GM21723 (cell line): ENCODE measurements around the gene CRACDL.

Experiments used
- ATAC-seq: cut with Tn5 transposase; IDR thresholded peaks from one replicate; pipeline ENCODE4 v1.9.1; 2021; ENCODE audit warnings: mild to moderate bottlenecking, moderate library complexity; ENCODE audit not compliant: unreplicated experiment

Gene CRACDL, protein sequence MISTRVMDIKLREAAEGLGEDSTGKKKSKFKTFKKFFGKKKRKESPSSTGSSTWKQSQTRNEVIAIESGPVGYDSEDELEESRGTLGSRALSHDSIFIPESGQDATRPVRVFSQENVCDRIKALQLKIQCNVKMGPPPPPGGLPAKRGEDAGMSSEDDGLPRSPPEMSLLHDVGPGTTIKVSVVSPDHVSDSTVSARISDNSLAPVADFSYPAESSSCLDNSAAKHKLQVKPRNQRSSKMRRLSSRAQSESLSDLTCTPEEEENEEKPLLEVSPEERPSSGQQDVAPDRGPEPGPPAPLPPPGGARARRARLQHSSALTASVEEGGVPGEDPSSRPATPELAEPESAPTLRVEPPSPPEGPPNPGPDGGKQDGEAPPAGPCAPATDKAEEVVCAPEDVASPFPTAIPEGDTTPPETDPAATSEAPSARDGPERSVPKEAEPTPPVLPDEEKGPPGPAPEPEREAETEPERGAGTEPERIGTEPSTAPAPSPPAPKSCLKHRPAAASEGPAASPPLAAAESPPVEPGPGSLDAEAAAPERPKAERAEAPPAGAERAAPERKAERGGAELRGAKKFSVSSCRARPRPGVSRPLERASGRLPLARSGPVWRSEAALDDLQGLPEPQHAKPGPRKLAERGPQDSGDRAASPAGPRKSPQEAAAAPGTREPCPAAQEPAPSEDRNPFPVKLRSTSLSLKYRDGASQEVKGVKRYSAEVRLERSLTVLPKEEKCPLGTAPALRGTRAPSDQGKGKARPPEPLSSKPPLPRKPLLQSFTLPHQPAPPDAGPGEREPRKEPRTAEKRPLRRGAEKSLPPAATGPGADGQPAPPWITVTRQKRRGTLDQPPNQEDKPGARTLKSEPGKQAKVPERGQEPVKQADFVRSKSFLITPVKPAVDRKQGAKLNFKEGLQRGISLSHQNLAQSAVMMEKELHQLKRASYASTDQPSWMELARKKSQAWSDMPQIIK

DNA sequence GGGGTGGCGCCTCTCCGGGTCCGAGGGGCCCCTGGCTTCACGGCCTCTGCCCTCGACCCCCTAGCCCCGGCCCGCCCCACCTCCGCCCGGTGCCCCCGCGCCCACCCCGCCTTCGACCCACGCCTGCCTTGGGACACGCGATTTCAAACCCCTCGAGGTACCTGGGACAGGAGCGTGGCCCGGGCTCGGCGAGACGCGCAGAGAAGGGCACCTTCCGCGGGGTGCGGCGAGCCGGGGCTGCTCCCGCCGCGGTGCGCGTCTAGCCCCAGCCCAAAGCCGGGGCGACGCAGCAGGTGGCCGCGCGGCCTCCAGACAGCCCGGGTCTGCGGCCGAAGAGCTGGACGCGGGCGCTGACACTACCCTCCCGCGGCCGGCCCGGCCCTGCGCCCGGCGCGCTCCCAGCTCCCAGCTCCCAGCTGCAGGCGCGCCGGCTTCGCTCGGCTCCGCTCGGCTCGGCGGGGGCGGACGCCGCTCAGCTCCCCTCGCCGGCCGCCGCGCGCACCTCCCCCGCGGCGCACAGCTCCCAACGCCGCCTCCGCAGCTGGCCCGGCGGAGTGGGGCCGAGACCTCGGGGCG lies at the start of gene CRACDL:
Gene CRACDL, minus strand, starts transcription at position 449 of the 576 bp plus-strand sequence. CDS start 89,425 bp downstream, outside the sequence.
- ATAC-seq, result no peak

- no peak for ATAC-seq
These were observed 39.6 kb upstream of the CRACDL start for GRCh38 chr2:98975611-98976010.

DNA sequence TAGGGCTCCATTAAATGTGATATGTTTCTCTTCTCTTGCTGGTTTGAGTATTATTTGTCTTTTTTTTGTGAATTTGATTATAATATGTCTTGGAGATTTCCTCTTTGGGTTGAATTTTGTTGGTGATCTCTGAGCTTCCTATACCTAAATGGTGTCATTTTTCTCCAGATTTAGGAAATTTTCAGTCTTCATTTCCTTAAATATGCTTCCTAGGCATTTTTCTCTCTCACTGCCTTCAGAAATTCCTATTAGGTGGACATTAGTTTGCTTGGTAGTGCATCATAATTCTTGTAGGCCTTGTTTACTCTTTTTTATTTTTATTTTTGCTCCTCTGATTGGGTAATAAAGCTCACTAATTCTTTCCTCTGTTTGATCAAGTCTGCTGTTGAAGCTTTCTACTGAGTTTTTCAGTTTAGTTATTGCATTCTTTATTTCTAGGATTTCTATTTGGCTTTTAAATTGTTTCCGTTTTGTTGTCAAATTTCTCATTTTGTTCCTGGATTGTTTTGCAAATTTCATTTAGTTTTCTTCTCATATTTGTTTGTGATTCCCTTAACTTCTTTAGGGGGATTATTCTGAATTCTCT lies 36.6 kb upstream of the CRACDL start:
- no peak for ATAC-seq

- no peak for ATAC-seq
These were observed 23.9 kb upstream of the CRACDL start for GRCh38 chr2:98959810-98960507.

GRCh38 chr2:98952966-98953365 lies 16.9 kb upstream of the CRACDL start:
- ATAC-seq, result no peak

- no peak for ATAC-seq
These were observed 13.1 kb upstream of the CRACDL start for GRCh38 chr2:98948956-98949739.

- no peak for ATAC-seq
These were observed 11.5 kb upstream of the CRACDL start for GRCh38 chr2:98947554-98947953.

- no peak for ATAC-seq
These were observed 10.8 kb upstream of the CRACDL start for GRCh38 chr2:98946855-98947254.

DNA sequence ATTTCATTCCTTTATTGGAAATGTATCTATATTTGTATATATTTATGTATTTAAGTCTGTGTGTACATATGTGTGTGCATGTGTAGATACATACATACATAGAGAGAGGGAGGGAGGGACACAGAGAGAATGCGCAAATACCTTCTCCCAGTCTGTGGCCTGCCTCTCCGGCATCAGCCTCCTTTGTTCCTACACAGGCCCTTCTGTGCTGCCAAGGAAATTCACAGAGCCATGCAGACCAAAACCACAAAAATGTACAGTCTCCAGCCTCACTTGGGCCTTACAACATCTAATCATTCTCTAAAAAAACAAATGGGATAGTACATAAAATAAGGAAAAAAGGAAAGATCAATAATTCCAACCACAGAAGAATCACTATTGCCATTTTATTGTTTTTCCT lies 8.8 kb upstream of the CRACDL start:
- ATAC-seq, result no peak

GRCh38 chr2:98940102-98940501 lies 4.1 kb upstream of the CRACDL start:
- no peak for ATAC-seq

- no peak for ATAC-seq
These were observed 1.9 kb upstream of the CRACDL start for GRCh38 chr2:98937906-98938305.

DNA sequence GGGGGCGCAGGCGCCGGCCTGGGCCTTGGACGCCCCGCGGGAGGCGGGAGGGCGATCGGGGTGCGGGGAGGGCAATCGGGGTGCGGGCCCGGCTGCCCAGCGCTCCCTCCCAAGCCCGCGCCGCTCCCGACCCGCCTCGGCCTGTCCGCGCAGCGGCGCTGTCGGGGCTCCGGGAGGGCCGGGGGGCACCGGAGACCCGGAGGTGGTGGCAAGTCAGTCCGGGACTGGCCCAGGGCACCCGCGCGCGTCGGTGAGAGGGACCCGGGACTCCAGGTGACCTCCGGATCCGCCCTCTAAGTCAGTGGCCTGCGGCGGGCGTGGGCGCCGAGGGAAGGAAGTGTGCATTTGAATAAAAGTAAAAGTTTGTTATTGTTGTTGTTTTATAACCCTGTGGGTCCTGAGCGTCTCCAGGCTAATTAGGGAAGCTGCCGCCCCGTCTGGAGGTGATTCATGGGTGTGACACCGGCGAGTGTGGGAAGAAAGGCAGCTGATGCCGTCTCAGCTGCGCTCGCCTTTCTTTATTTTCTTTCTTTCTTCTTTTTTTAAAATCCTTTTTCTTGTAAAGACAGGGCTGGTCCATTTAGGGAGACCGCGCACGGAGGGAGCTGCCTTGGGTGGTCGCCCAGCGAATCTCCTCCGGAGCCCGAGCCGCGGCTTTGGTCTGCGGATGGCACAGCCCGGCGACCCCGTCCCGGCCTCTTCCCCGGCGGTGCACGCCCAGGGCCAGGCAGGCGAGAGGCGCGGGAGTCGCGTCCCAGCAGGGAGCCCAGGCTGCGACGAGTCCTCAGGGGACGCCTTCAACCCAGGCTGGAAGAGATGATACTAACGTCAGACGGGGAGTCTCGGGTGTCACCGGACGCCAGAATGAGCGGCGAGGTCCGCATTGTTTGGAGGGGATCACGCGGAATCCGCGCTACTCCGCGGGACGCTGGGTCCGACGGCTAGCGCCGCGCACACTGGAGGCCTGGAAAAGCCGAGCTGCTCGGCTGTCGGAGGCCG lies 627 bp upstream of the CRACDL start:
- ATAC-seq, result no peak

DNA sequence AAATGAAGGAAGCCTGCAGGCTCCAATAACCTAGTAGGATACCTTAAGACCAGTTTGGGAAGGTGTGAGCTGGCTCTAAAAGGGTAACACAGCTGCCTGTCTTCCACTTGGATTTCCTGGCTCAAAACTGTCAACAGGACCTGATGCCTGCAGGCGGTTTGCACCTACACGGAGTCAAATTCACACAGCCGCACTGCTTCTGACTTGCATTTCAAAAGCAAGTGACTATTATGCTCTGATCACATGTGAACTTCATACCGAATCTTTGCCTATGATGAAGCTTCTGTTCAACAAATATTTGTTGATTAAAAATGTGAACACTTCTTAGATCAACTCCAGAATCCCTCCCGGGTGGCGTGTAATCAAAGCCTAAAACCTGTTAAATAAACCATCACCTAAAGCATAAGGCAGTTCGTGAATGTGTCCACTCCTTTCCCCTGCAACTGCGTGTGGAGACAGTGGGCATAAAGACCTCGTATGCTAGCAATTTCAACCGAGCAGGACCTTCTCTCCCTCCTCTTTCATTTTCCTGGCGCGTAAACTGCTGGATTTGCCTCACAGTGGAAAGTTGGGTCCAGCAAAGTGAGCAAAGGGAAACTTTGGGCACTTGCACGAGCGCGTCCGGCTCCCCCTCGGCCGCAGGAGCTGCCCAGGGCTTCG lies 784 bp downstream of the CRACDL start:
- ATAC-seq, result no peak

- no peak for ATAC-seq
These were observed 3.2 kb downstream of the CRACDL start for GRCh38 chr2:98932778-98933343.

DNA sequence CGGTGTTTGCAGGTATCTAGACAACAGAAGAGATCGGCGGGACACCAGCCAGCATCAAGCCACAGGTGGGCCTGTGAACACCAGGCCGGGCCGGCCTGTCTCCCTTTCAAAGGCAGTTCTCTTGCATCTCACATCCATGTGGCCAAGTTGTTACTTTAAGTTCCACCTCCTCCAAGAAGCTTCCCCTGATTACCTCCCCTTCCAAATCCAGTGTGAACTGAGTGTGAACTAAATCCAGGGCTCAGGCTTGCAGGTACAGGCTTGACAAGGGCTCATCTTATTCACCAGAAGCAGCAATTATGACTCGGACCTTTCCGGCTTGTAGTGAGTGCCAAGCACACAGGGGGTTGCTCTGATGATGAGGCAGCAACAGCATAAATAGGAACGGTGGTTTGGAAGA lies 3.9 kb downstream of the CRACDL start:
- ATAC-seq, result no peak

- no peak for ATAC-seq
These were observed 4.4 kb downstream of the CRACDL start for GRCh38 chr2:98931596-98931995.

- ATAC-seq, result no peak
These were observed 6.1 kb downstream of the CRACDL start for GRCh38 chr2:98929920-98930319.

- ATAC-seq, result no peak
These were observed 7.8 kb downstream of the CRACDL start for GRCh38 chr2:98928242-98928641.
